T-cell (primary cell): ENCODE measurements around the gene KCNIP4. TPM values are rescaled to one million over a fixed set of nuclear protein-coding genes. Genes with fewer than 3 reads are reported as not detected.

Experiments
- ATAC-seq, 4 experiments: fragments of 200-7000 bp in 3 of 4; fragments of 150-1000 bp in 1 of 4; cut with Tn5 transposase; replicated peaks in 1 of 4; 1 replicate in 3 of 4; 2 replicates in 1 of 4; pipeline ENCODE4 v1.10.0; 2021; ENCODE audit warnings: moderate library complexity in 3 of 4, mild to moderate bottlenecking in 2 of 4, moderate number of reproducible peaks in 1 of 4
- CTCF ChIA-PET, 2 donors: fragments of 300-600 bp; sonication (Branson Sonifier 250); formaldehyde crosslinking; loops; one replicate each; lab custom pipeline; 2022; ENCODE audit warnings: antibody characterized with exemption in 2 of 2; lab: Charles Lee
- POLR2A ChIA-PET, 2 donors: fragments of 300-600 bp; sonication (Branson Sonifier 250); formaldehyde crosslinking; loops; one replicate each; lab custom pipeline; 2022; ENCODE audit warnings: antibody characterized with exemption in 2 of 2; lab: Charles Lee
- DNase-seq, 35 experiments: peaks; one replicate each; pipeline versions ENCODE4 v3.0.0 to v3.0.0-alpha.2; 2013 to 2023
- H3K27ac ChIP-seq: one replicate; pipeline ENCODE4 v1.5.1; 2013; ENCODE audit warnings: low read length
- H3K27me3 ChIP-seq, 2 experiments: replicated peaks in 1 of 2; 1 replicate in 1 of 2; 2 replicates in 1 of 2; pipeline versions ENCODE4 v1.6.1 to v1.7.0; 2013; ENCODE audit warnings: low read length in 1 of 2, mixed read lengths in 1 of 2; ENCODE audit not compliant: control insufficient read depth in 2 of 2, insufficient read depth in 2 of 2; ENCODE audit errors: extremely low read depth in 1 of 2
- H3K36me3 ChIP-seq, 2 donors: 1 replicate in 1 of 2; 2 replicates in 1 of 2; pipeline versions ENCODE4 v1.6.1 to v1.7.0; 2013; ENCODE audit warnings: low read length in 1 of 2; ENCODE audit not compliant: control insufficient read depth in 2 of 2, insufficient read depth in 1 of 2; ENCODE audit errors: extremely low read depth in 1 of 2
- H3K4me1 ChIP-seq, 2 experiments: 1 replicate in 1 of 2; 2 replicates in 1 of 2; pipeline versions ENCODE4 v1.6.1 to v1.7.0; 2013; ENCODE audit warnings: low read length in 2 of 2, mixed read lengths in 1 of 2; ENCODE audit not compliant: insufficient read depth in 2 of 2, control insufficient read depth in 1 of 2; ENCODE audit errors: extremely low read depth in 1 of 2
- H3K4me3 ChIP-seq, 2 donors: 1 replicate in 1 of 2; 2 replicates in 1 of 2; pipeline versions ENCODE4 v1.5.1 to v1.7.0; 2013; ENCODE audit warnings: mild to moderate bottlenecking in 2 of 2, low read length in 1 of 2, moderate library complexity in 1 of 2; ENCODE audit not compliant: control insufficient read depth in 1 of 2; ENCODE audit errors: extremely low read depth in 1 of 2
- H3K9me3 ChIP-seq: 2 replicates; pipeline ENCODE4 v1.7.0; 2013
- H3K27ac Mint-ChIP-seq, 2 donors: one replicate each; pipeline ENCODE4 v1.8.0; 2020 to 2021; ENCODE audit warnings: mild to moderate bottlenecking in 2 of 2, mixed read lengths in 2 of 2
- H3K27me3 Mint-ChIP-seq, 2 donors: one replicate each; pipeline ENCODE4 v1.8.0; 2021 to 2022; ENCODE audit warnings: mixed read lengths in 2 of 2
- H3K36me3 Mint-ChIP-seq: one replicate; pipeline ENCODE4 v1.8.0; 2021; ENCODE audit warnings: mixed read lengths
- H3K4me1 Mint-ChIP-seq, 3 donors: one replicate each; pipeline ENCODE4 v1.8.0; 2020 to 2022; ENCODE audit warnings: mixed read lengths in 3 of 3, mild to moderate bottlenecking in 1 of 3
- H3K4me3 Mint-ChIP-seq, 3 donors: one replicate each; pipeline ENCODE4 v1.8.0; 2020 to 2022; ENCODE audit warnings: mild to moderate bottlenecking in 3 of 3, mixed read lengths in 3 of 3, moderate library complexity in 3 of 3
- H3K9me3 Mint-ChIP-seq, 3 donors: one replicate each; pipeline ENCODE4 v1.8.0; 2020 to 2022; ENCODE audit warnings: mixed read lengths in 3 of 3
- WGBS: methylation state at CpG from one replicate; pipeline ENCODE4 v1.1.5; 2013; ENCODE audit warnings: missing lambda C conversion rate; ENCODE audit not compliant: insufficient coverage; 5-methylcytosine and 5-hydroxymethylcytosine counted together
- total RNA-seq, 35 experiments: library from RNA in 6 of 35; stranded (reverse) in 6 of 35; fragments of 120-200 nt in 1 of 35; gene quantifications; one replicate each; pipeline versions ENCODE4 v1.2.1 to v1.2.4 and lab custom pipeline; 2013 to 2026

The KCNIP4 gene
- total RNA-seq, 5 donors from 2014 or later (not counting 1 experiment from before 2014, with no cell fraction given), result not detected

GRCh38 chr4:21077967-21078366 is 870.6 kb downstream of the KCNIP4 start:
- CTCF ChIA-PET, result no interaction called here
- WGBS, result 88% methylated on average over 1 of the region's 2 CpGs
- H3K9me3 Mint-ChIP-seq, result peaks cover 13 to 15% (median 13%) of the 10 kb centered on the region in 3 donors

GRCh38 chr4:21067351-21067750 is 881.2 kb downstream of the KCNIP4 start:
- Histone ChIP-seq H3K27ac (no peak overlapping the region), H3K9me3 (no peaks in the 10 kb centered on the region), H3K4me3 (no peak overlapping the region), H3K36me3 (no peaks in the 10 kb centered on the region), H3K4me1 (no peaks in the 10 kb centered on the region), H3K27me3 (no peaks in the 10 kb centered on the region)
- Mint-ChIP-seq H3K27me3 (no peaks in the 10 kb centered on the region), H3K9me3 (peaks cover 7 to 13% (median 11%) of the 10 kb centered on the region in 3 donors), H3K36me3 (no peaks in the 10 kb centered on the region), H3K4me3 (no peak overlapping the region), H3K27ac (no peak overlapping the region), H3K4me1 (no peaks in the 10 kb centered on the region)
- POLR2A ChIA-PET, result no interaction called here
- WGBS, result no CpG with 5 or more reads among the region's 1 CpG
- CTCF ChIA-PET, result no interaction called here
- DNase-seq (no peak), ATAC-seq (no peak)

More at GRCh38 chr4:21077967-21078366, 870.6 kb downstream of the KCNIP4 start:
- Histone ChIP-seq H3K9me3 (no peaks in the 10 kb centered on the region), H3K4me3 (no peak overlapping the region), H3K27ac (no peak overlapping the region), H3K27me3 (no peaks in the 10 kb centered on the region), H3K36me3 (no peaks in the 10 kb centered on the region), H3K4me1 (no peaks in the 10 kb centered on the region)
- Mint-ChIP-seq H3K4me3 (no peak overlapping the region), H3K4me1 (no peaks in the 10 kb centered on the region), H3K36me3 (no peaks in the 10 kb centered on the region), H3K27me3 (no peaks in the 10 kb centered on the region), H3K27ac (no peak overlapping the region)
- DNase-seq (no peak), ATAC-seq (no peak)
- POLR2A ChIA-PET, result no interaction called here

- no peak for DNase-seq
- no peaks in the 10 kb centered on the region for H3K9me3 ChIP-seq
- no peaks in the 10 kb centered on the region for H3K27me3 ChIP-seq
- ATAC-seq, result no peak
- WGBS, result no CpG with 5 or more reads among the region's 1 CpG
- no peaks in the 10 kb centered on the region for H3K4me1 ChIP-seq
- Mint-ChIP-seq H3K36me3 (no peaks in the 10 kb centered on the region), H3K9me3 (peaks cover 8 to 17% (median 8%) of the 10 kb centered on the region in 3 donors), H3K4me3 (no peak overlapping the region), H3K4me1 (no peaks in the 10 kb centered on the region), H3K27ac (no peak overlapping the region), H3K27me3 (no peaks in the 10 kb centered on the region)
- no peak overlapping the region for H3K4me3 ChIP-seq
- H3K36me3 ChIP-seq, result no peaks in the 10 kb centered on the region
- POLR2A ChIA-PET, result no interaction called here
- CTCF ChIA-PET, result no interaction called here
- no peak overlapping the region for H3K27ac ChIP-seq
These were observed 886.7 kb downstream of the KCNIP4 start for GRCh38 chr4:21061902-21062301.

GRCh38 chr4:21046141-21046540 is 902.4 kb downstream of the KCNIP4 start:
- Mint-ChIP-seq H3K4me1 (peaks cover 0 to 4% (median 0%) of the 10 kb centered on the region in 3 donors), H3K36me3 (no peaks in the 10 kb centered on the region), H3K27me3 (no peaks in the 10 kb centered on the region), H3K4me3 (no peak overlapping the region), H3K27ac (no peak overlapping the region), H3K9me3 (peaks cover 0 to 8% (median 8%) of the 10 kb centered on the region in 3 donors)
- H3K36me3 ChIP-seq, result no peaks in the 10 kb centered on the region
- ChIA-PET CTCF (no interaction called here), POLR2A (no interaction called here)
- H3K27me3 ChIP-seq, result no peaks in the 10 kb centered on the region
- no peaks in the 10 kb centered on the region for H3K9me3 ChIP-seq
- no peak overlapping the region for H3K4me3 ChIP-seq
- ATAC-seq (no peak), DNase-seq (no peak)
- no peaks in the 10 kb centered on the region for H3K4me1 ChIP-seq
- no CpG with 5 or more reads among the region's 1 CpG for WGBS
- no peak overlapping the region for H3K27ac ChIP-seq

- Mint-ChIP-seq H3K9me3 (peaks cover 0 to 11% (median 8%) of the 10 kb centered on the region in 3 donors), H3K27me3 (no peaks in the 10 kb centered on the region), H3K4me3 (no peak overlapping the region), H3K36me3 (no peaks in the 10 kb centered on the region), H3K4me1 (peaks cover 0 to 4% (median 0%) of the 10 kb centered on the region in 3 donors), H3K27ac (no peak overlapping the region)
- Histone ChIP-seq H3K36me3 (no peaks in the 10 kb centered on the region), H3K27ac (no peak overlapping the region), H3K4me3 (no peak overlapping the region), H3K4me1 (no peaks in the 10 kb centered on the region), H3K9me3 (no peaks in the 10 kb centered on the region), H3K27me3 (no peaks in the 10 kb centered on the region)
- 86% methylated on average over 1 of the region's 1 CpG for WGBS
- ChIA-PET POLR2A (no interaction called here), CTCF (no interaction called here)
- ATAC-seq, result no peak
- DNase-seq, result no peak
These were observed 903.5 kb downstream of the KCNIP4 start for GRCh38 chr4:21045119-21045518.

GRCh38 chr4:21041708-21042107 is 906.9 kb downstream of the KCNIP4 start:
- DNase-seq, result peak in 1 of 35 experiments; percentile 0
- ATAC-seq, result no peak
- ChIA-PET POLR2A (no interaction called here), CTCF (no interaction called here)
- H3K4me3 Mint-ChIP-seq, result no peak overlapping the region
- H3K27me3 Mint-ChIP-seq, result no peaks in the 10 kb centered on the region
- no peak overlapping the region for H3K27ac ChIP-seq
- H3K4me1 ChIP-seq, result no peaks in the 10 kb centered on the region
- peaks cover 0 to 4% (median 0%) of the 10 kb centered on the region in 3 donors for H3K4me1 Mint-ChIP-seq
- no peaks in the 10 kb centered on the region for H3K27me3 ChIP-seq
- H3K27ac Mint-ChIP-seq, result no peak overlapping the region
- no peaks in the 10 kb centered on the region for H3K9me3 ChIP-seq
- no CpG with 5 or more reads among the region's 3 CpGs for WGBS
- no peaks in the 10 kb centered on the region for H3K36me3 ChIP-seq
- H3K9me3 Mint-ChIP-seq, result peaks cover 0 to 20% (median 7%) of the 10 kb centered on the region in 3 donors
- H3K36me3 Mint-ChIP-seq, result no peaks in the 10 kb centered on the region
- no peak overlapping the region for H3K4me3 ChIP-seq

- WGBS, result 65% methylated on average over 5 of the region's 5 CpGs
- Mint-ChIP-seq H3K27ac (no peak overlapping the region), H3K4me1 (no peaks in the 10 kb centered on the region), H3K4me3 (no peak overlapping the region), H3K36me3 (no peaks in the 10 kb centered on the region), H3K27me3 (no peaks in the 10 kb centered on the region), H3K9me3 (peaks cover 0 to 18% (median 5%) of the 10 kb centered on the region in 3 donors)
- ChIA-PET CTCF (interaction anchor here in 1 of 2 donors (0.6 kb wide), 1 partner anchor 1978 kb away, joined by 3 read pairs; no protein-coding TSS in a partner anchor), POLR2A (no interaction called here)
- ATAC-seq (no peak), DNase-seq (no peak)
- Histone ChIP-seq H3K9me3 (no peaks in the 10 kb centered on the region), H3K4me1 (no peaks in the 10 kb centered on the region), H3K27ac (no peak overlapping the region), H3K36me3 (no peaks in the 10 kb centered on the region), H3K4me3 (no peak overlapping the region), H3K27me3 (no peaks in the 10 kb centered on the region)
These were observed 913.8 kb downstream of the KCNIP4 start for GRCh38 chr4:21034728-21035127.
